GM12865 (cell line): ENCODE results near the gene RRBP1.

Source experiments
- DNase-seq: peaks from one replicate; pipeline ENCODE4 v3.0.0; 2010; ENCODE audit warnings: low read depth
- H3K4me3 ChIP-seq: 2 replicates; pipeline ENCODE4 v1.5.1; 2011; ENCODE audit warnings: mild to moderate bottlenecking, low read depth, low read length, control low read depth
- CTCF ChIP-seq: IDR thresholded peaks from 2 replicates; pipeline ENCODE4 v1.5.1; 2011; ENCODE audit warnings: low read length, control low read depth, low read depth, inconsistent platforms; ENCODE audit not compliant: insufficient read depth; ENCODE audit errors: missing control alignments

RRBP1 gene

GRCh38 chr20:17715075-17715474 is 33.0 kb upstream of the RRBP1 start:
- no peak overlapping the region for H3K4me3 ChIP-seq
- no peak for DNase-seq
- no peak for TF ChIP-seq CTCF

GRCh38 chr20:17714597-17714996 is 32.6 kb upstream of the RRBP1 start:
- no peak for DNase-seq
- no peak overlapping the region for H3K4me3 ChIP-seq

GRCh38 chr20:17712708-17713107 is 30.7 kb upstream of the RRBP1 start:
- no peak for DNase-seq
- no peak for TF ChIP-seq CTCF
- H3K4me3 ChIP-seq: no peak overlapping the region

More at GRCh38 chr20:17714597-17714996, 32.6 kb upstream of the RRBP1 start:
- no peak for TF ChIP-seq CTCF

GRCh38 chr20:17712201-17712600 is 30.2 kb upstream of the RRBP1 start:
- no peak for TF ChIP-seq CTCF
- H3K4me3 ChIP-seq: no peak overlapping the region
- no peak for DNase-seq

- DNase-seq: no peak
- H3K4me3 ChIP-seq: no peak overlapping the region
- TF ChIP-seq CTCF: no peak
These were observed 29.2 kb upstream of the RRBP1 start for GRCh38 chr20:17711267-17711627.

- H3K4me3 ChIP-seq: no peak overlapping the region
- TF ChIP-seq CTCF: no peak
- no peak for DNase-seq
These were observed 28.6 kb upstream of the RRBP1 start for GRCh38 chr20:17710379-17711266.
